GM21619 (cell line): ENCODE results near the gene MISP.

Experiments
- ATAC-seq: cut with Tn5 transposase; IDR thresholded peaks from one replicate; pipeline ENCODE4 v1.9.1; 2021; ENCODE audit not compliant: unreplicated experiment

MISP gene

GRCh38 chr19:795691-796581 lies 45.0 kb downstream of the MISP start:
- ATAC-seq: no peak

GRCh38 chr19:796692-797527 lies 46.0 kb downstream of the MISP start, which contains the start of gene PTBP1:
PTBP1 (plus strand) TSS chr19:797452; CDS start chr19:797498, 46 bp downstream.
- peak; percentile 72 for ATAC-seq

GRCh38 chr19:797528-798414 lies 46.9 kb downstream of the MISP start:
- peak; percentile 28 for ATAC-seq

GRCh38 chr19:798415-799075 lies 47.6 kb downstream of the MISP start:
- ATAC-seq: no peak

GRCh38 chr19:799076-799881 lies 48.4 kb downstream of the MISP start:
- ATAC-seq: no peak

GRCh38 chr19:800360-801029 lies 49.6 kb downstream of the MISP start:
- no peak for ATAC-seq

- no peak for ATAC-seq
Observed at GRCh38 chr19:801030-801860, 50.3 kb downstream of the MISP start.

GRCh38 chr19:801861-802497 lies 51.1 kb downstream of the MISP start:
- ATAC-seq: no peak

- no peak for ATAC-seq
Observed at GRCh38 chr19:802498-803098, 51.7 kb downstream of the MISP start.

- no peak for ATAC-seq
Observed at GRCh38 chr19:803099-803561, 52.2 kb downstream of the MISP start.

GRCh38 chr19:803686-804418 lies 52.9 kb downstream of the MISP start:
- ATAC-seq: no peak

- ATAC-seq: no peak
Observed at GRCh38 chr19:804419-805165, 53.7 kb downstream of the MISP start.

- ATAC-seq: no peak
Observed at GRCh38 chr19:805166-805551, 54.2 kb downstream of the MISP start.

- no peak for ATAC-seq
Observed at GRCh38 chr19:805600-806550, 55.0 kb downstream of the MISP start.
